GM08714 (cell line): ENCODE data around the gene MTG2.

Experiments
- H3K4me3 ChIP-seq: fragments of 200-500 bp; sonication (Bioruptor generic); 2 replicates; pipeline ENCODE4 v1.5.1; 2014; ENCODE audit warnings: mild to moderate bottlenecking, low read length, inconsistent platforms
- ZNF274 ChIP-seq: IDR thresholded peaks from 2 replicates; pipeline ENCODE4 v1.6.1; 2012; ENCODE audit warnings: mild to moderate bottlenecking, low read depth, low read length

The MTG2 gene

GRCh38 chr20:62177307-62177706 lies 5.5 kb upstream of the MTG2 start:
- H3K4me3 ChIP-seq = no peak overlapping the region
- TF ChIP-seq ZNF274 = no peak

- TF ChIP-seq ZNF274 = no peak
- no peak overlapping the region for H3K4me3 ChIP-seq
Observed at GRCh38 chr20:62178316-62179161, 4.3 kb upstream of the MTG2 start.

GRCh38 chr20:62179162-62179504 lies 3.7 kb upstream of the MTG2 start:
- no peak for TF ChIP-seq ZNF274
- no peak overlapping the region for H3K4me3 ChIP-seq

GRCh38 chr20:62181808-62182207 lies 1.0 kb upstream of the MTG2 start:
- H3K4me3 ChIP-seq = peak overlapping the region; percentile 98; the same call in 1 of the 2 replicates
- TF ChIP-seq ZNF274 = no peak

GRCh38 chr20:62183426-62184142 lies 756 bp downstream of the MTG2 start:
- H3K4me3 ChIP-seq = peak overlapping the region; percentile 98
- no peak for TF ChIP-seq ZNF274

- no peak overlapping the region for H3K4me3 ChIP-seq
- no peak for TF ChIP-seq ZNF274
Observed at GRCh38 chr20:62186096-62186426, 3.2 kb downstream of the MTG2 start.

GRCh38 chr20:62186887-62187866 lies 4.3 kb downstream of the MTG2 start:
- TF ChIP-seq ZNF274 = no peak
- H3K4me3 ChIP-seq = no peak overlapping the region

GRCh38 chr20:62190639-62191411 lies 8.0 kb downstream of the MTG2 start:
- TF ChIP-seq ZNF274 = no peak
- no peak overlapping the region for H3K4me3 ChIP-seq

- TF ChIP-seq ZNF274 = no peak
- H3K4me3 ChIP-seq = no peak overlapping the region
Observed at GRCh38 chr20:62191781-62192559, 9.1 kb downstream of the MTG2 start.

- no peak for TF ChIP-seq ZNF274
- no peak overlapping the region for H3K4me3 ChIP-seq
Observed at GRCh38 chr20:62192635-62193034, 9.8 kb downstream of the MTG2 start.

GRCh38 chr20:62193079-62194025 lies 10.5 kb downstream of the MTG2 start:
- no peak for TF ChIP-seq ZNF274
- H3K4me3 ChIP-seq = no peak overlapping the region

- no peak for TF ChIP-seq ZNF274
- H3K4me3 ChIP-seq = no peak overlapping the region
Observed at GRCh38 chr20:62195075-62195405, 12.2 kb downstream of the MTG2 start.
